IMR-90 (cell line): ENCODE measurements around the gene POU2AF2. TPM values are rescaled to one million over a fixed set of nuclear protein-coding genes. Genes with fewer than 3 reads are reported as not detected.

ENCODE experiments used
- ATAC-seq: fragments of 200-7000 bp; cut with Tn5 transposase; 2 replicates; pipeline ENCODE4 v1.9.1; 2020; ENCODE audit warnings: low read depth, mild to moderate bottlenecking, moderate library complexity
- BruUV-seq: library from RNA; stranded (reverse); fragments of 400-500 nt; replicated peaks from 2 replicates; lab custom pipeline; 2021; lab: Mats Ljungman, UMichigan
- CTCF ChIA-PET: fragments of 300-600 bp; formaldehyde crosslinking; extraction: SDS; loops from one replicate; lab custom pipeline; 2021; ENCODE audit warnings: antibody characterized with exemption; lab: Yijun Ruan, JAX
- POLR2A ChIA-PET: fragments of 300-600 bp; sonication (Branson Sonifier 250); formaldehyde crosslinking; loops from one replicate; lab custom pipeline; 2022; ENCODE audit warnings: antibody characterized with exemption; ENCODE audit not compliant: unreplicated experiment; lab: Charles Lee
- DNase-seq: peaks from one replicate; pipeline ENCODE4 v3.0.0; 2013
- H2AFZ ChIP-seq: replicated peaks from 2 replicates; pipeline ENCODE3; 2013; ENCODE audit warnings: low read length, mild to moderate bottlenecking; ENCODE audit not compliant: poor library complexity
- H2AK5ac ChIP-seq: 2 replicates; pipeline ENCODE4 v1.6.1; 2013; ENCODE audit warnings: low read depth, low read length, inconsistent platforms
- H2AK9ac ChIP-seq: replicated peaks from 2 replicates; pipeline ENCODE3; 2013; ENCODE audit warnings: mild to moderate bottlenecking, low read depth, low read length, moderate library complexity; ENCODE audit not compliant: poor library complexity
- H2BK120ac ChIP-seq: 2 replicates; pipeline ENCODE4 v1.6.1; 2013; ENCODE audit warnings: low read depth, low read length, inconsistent platforms
- H2BK15ac ChIP-seq: 3 replicates; pipeline ENCODE4 v1.6.1; 2013; ENCODE audit warnings: low read depth, low read length, inconsistent platforms
- H2BK20ac ChIP-seq: 2 replicates; pipeline ENCODE4 v1.6.1; 2013; ENCODE audit warnings: low read depth, mild to moderate bottlenecking, inconsistent platforms, low read length, moderate library complexity
- H2BK5ac ChIP-seq: 2 replicates; pipeline ENCODE4 v1.6.1; 2013; ENCODE audit warnings: mild to moderate bottlenecking, low read depth, low read length, inconsistent platforms; ENCODE audit not compliant: poor library complexity, severe bottlenecking
- H3K14ac ChIP-seq: replicated peaks from 2 replicates; pipeline ENCODE4 v1.6.1; 2013; ENCODE audit warnings: low read depth, low read length, inconsistent platforms
- H3K18ac ChIP-seq: 2 replicates; pipeline ENCODE4 v1.6.1; 2013; ENCODE audit warnings: low read depth, low read length, control low read depth
- H3K23ac ChIP-seq: 2 replicates; pipeline ENCODE4 v1.6.1; 2013; ENCODE audit warnings: low read depth, low read length, inconsistent platforms
- H3K27ac ChIP-seq: 2 replicates; pipeline ENCODE4 v1.5.1; 2013; ENCODE audit warnings: mild to moderate bottlenecking, control low read depth, low read length; ENCODE audit not compliant: insufficient read depth
- H3K27me3 ChIP-seq: 2 replicates; pipeline ENCODE4 v1.6.1; 2013; ENCODE audit warnings: low read length; ENCODE audit not compliant: control insufficient read depth, insufficient read depth
- H3K36me3 ChIP-seq: 2 replicates; pipeline ENCODE4 v1.6.1; 2013; ENCODE audit warnings: low read length, mixed read lengths; ENCODE audit not compliant: control insufficient read depth, insufficient read depth
- H3K4ac ChIP-seq: 2 replicates; pipeline ENCODE4 v1.6.1; 2013; ENCODE audit warnings: low read depth, low read length, inconsistent platforms
- H3K4me1 ChIP-seq: 2 replicates; pipeline ENCODE4 v1.6.1; 2013; ENCODE audit warnings: low read length, mixed read lengths; ENCODE audit not compliant: control insufficient read depth, insufficient read depth
- H3K4me2 ChIP-seq: 2 replicates; pipeline ENCODE4 v1.6.1; 2013; ENCODE audit warnings: low read depth, mild to moderate bottlenecking, control low read depth, low read length, moderate library complexity
- H3K4me3 ChIP-seq: 2 replicates; pipeline ENCODE4 v1.5.1; 2013; ENCODE audit warnings: low read depth, mild to moderate bottlenecking, control low read depth, low read length, moderate library complexity; ENCODE audit not compliant: insufficient read depth
- H3K56ac ChIP-seq: 2 replicates; pipeline ENCODE4 v1.6.1; 2013; ENCODE audit warnings: low read length, inconsistent platforms; ENCODE audit not compliant: insufficient read depth; ENCODE audit errors: extremely low read depth
- H3K79me1 ChIP-seq, 2 experiments: 2 replicates each; pipeline ENCODE4 v1.6.1; 2013; ENCODE audit warnings: low read length in 2 of 2, inconsistent platforms in 1 of 2, low read depth in 1 of 2
- H3K9ac ChIP-seq: 2 replicates; pipeline ENCODE4 v1.6.1; 2013; ENCODE audit warnings: low read depth, low read length, control low read depth
- H3K9me1 ChIP-seq: 2 replicates; pipeline ENCODE4 v1.6.1; 2013; ENCODE audit warnings: low read length, inconsistent platforms; ENCODE audit not compliant: insufficient read depth
- H3K9me3 ChIP-seq: 2 replicates; pipeline ENCODE4 v1.6.1; 2013; ENCODE audit warnings: low read length; ENCODE audit not compliant: control insufficient read depth, insufficient read depth
- H4K20me1 ChIP-seq: 2 replicates; pipeline ENCODE4 v1.6.1; 2013; ENCODE audit warnings: low read length, inconsistent platforms; ENCODE audit not compliant: insufficient read depth
- H4K5ac ChIP-seq: 2 replicates; pipeline ENCODE4 v1.6.1; 2013; ENCODE audit warnings: mild to moderate bottlenecking, low read depth, low read length, control low read depth
- H4K8ac ChIP-seq, 2 experiments: 2 replicates each; pipeline ENCODE4 v1.6.1; 2013; ENCODE audit warnings: low read depth in 2 of 2, low read length in 2 of 2, control low read depth in 1 of 2, inconsistent platforms in 1 of 2
- H4K91ac ChIP-seq: 2 replicates; pipeline ENCODE4 v1.6.1; 2013; ENCODE audit warnings: low read depth, low read length, inconsistent platforms; ENCODE audit not compliant: insufficient read depth
- BHLHE40 ChIP-seq: fragments of 150-350 bp; IDR thresholded peaks from 2 replicates; pipeline ENCODE4 v1.6.1; 2016; ENCODE audit warnings: mild to moderate bottlenecking, low read depth, low read length
- CEBPB ChIP-seq: IDR thresholded peaks from 2 replicates; pipeline ENCODE4 v1.6.1; 2012; ENCODE audit warnings: low read depth, low read length, improper control_type of control experiment
- CHD1 ChIP-seq: IDR thresholded peaks from 2 replicates; pipeline ENCODE4 v1.6.1; 2012; ENCODE audit warnings: low read depth, low read length, improper control_type of control experiment
- ELK1 ChIP-seq: fragments of 150-350 bp; IDR thresholded peaks from 2 replicates; pipeline ENCODE4 v1.6.1; 2016; ENCODE audit warnings: low read depth, mild to moderate bottlenecking, low read length, moderate library complexity, borderline replicate concordance
- FOS ChIP-seq: fragments of 150-350 bp; IDR thresholded peaks from 2 replicates; pipeline ENCODE4 v1.6.1; 2016; ENCODE audit warnings: low read depth, low read length
- MAFK ChIP-seq: IDR thresholded peaks from 2 replicates; pipeline ENCODE4 v1.6.1; 2012; ENCODE audit warnings: low read depth, low read length, improper control_type of control experiment
- MAZ ChIP-seq: IDR thresholded peaks from 2 replicates; pipeline ENCODE4 v1.6.1; 2012; ENCODE audit warnings: low read depth, mild to moderate bottlenecking, low read length, improper control_type of control experiment, moderate library complexity, borderline replicate concordance
- MXI1 ChIP-seq: IDR thresholded peaks from 2 replicates; pipeline ENCODE4 v1.6.1; 2012; ENCODE audit warnings: low read depth, mild to moderate bottlenecking, low read length, moderate library complexity, borderline replicate concordance
- NFE2L2 ChIP-seq: fragments of 150-350 bp; IDR thresholded peaks from 2 replicates; pipeline ENCODE4 v1.6.1; 2016; ENCODE audit warnings: low read depth, mild to moderate bottlenecking, low read length
- POLR2A ChIP-seq: IDR thresholded peaks from 2 replicates; pipeline ENCODE4 v1.6.1; 2012; ENCODE audit warnings: mild to moderate bottlenecking, low read depth, low read length
- RAD21 ChIP-seq: IDR thresholded peaks from 2 replicates; pipeline ENCODE4 v1.6.1; 2012; ENCODE audit warnings: low read length, improper control_type of control experiment
- RCOR1 ChIP-seq: IDR thresholded peaks from 2 replicates; pipeline ENCODE4 v1.6.1; 2012; ENCODE audit warnings: mild to moderate bottlenecking, low read length, improper control_type of control experiment; ENCODE audit not compliant: insufficient replicate concordance
- RFX5 ChIP-seq: IDR thresholded peaks from 2 replicates; pipeline ENCODE4 v1.8.0; 2012; ENCODE audit warnings: low read depth, mild to moderate bottlenecking, low read length, moderate library complexity
- SMC3 ChIP-seq: fragments of 150-350 bp; IDR thresholded peaks from 2 replicates; pipeline ENCODE4 v1.6.1; 2016; ENCODE audit warnings: low read depth, mild to moderate bottlenecking, antibody characterized with exemption, low read length, moderate library complexity
- WGBS, 2 experiments: methylation state at CpG; one replicate each; pipeline versions ENCODE4 v1.1.5 to v1.1.7; 2013; ENCODE audit warnings: missing lambda C conversion rate in 2 of 2; ENCODE audit not compliant: insufficient read length in 1 of 2; ENCODE audit errors: extremely low coverage in 2 of 2; 5-methylcytosine and 5-hydroxymethylcytosine counted together
- dilution Hi-C: fragments of 300-500 bp; cut with HindIII; formaldehyde crosslinking; loops from one replicate; pipeline ENCODE4 v1.14.3; 2018; ENCODE audit warnings: low sequenced_read_pairs; ENCODE audit not compliant: unreplicated experiment
- in situ Hi-C: fragments of 300-500 bp; cut with MboI; formaldehyde crosslinking; loops from 3 replicates; pipeline ENCODE4 v1.14.3; 2019; ENCODE audit warnings: low sequenced_read_pairs, inconsistent platforms, mixed read lengths
- intact Hi-C: fragments of 100-400 bp; cut with micrococcal nuclease; formaldehyde crosslinking; loops from 2 replicates; pipeline ENCODE4 v1.10.0; 2022
- polyA plus RNA-seq, 3 experiments: library from polyadenylated mRNA; depleted of rRNA; stranded (reverse); fragments of >200 nt; gene quantifications; 2 replicates each; pipeline ENCODE4 v1.2.3, GENCODE V29; 2012; ENCODE audit warnings: low replicate concordance in 1 of 3
- total RNA-seq: library from RNA; depleted of rRNA; stranded (reverse); fragments of >200 nt; gene quantifications from 2 replicates; pipeline ENCODE4 v1.2.3, GENCODE V29; 2012
- TF ChIP-seq, protein P1 (sequence below): fragments of 150-350 bp; IDR thresholded peaks from 2 replicates; pipeline ENCODE4 v1.6.1; 2017; ENCODE audit warnings: mild to moderate bottlenecking, antibody characterized with exemption, low read length, low read depth
- TF ChIP-seq, protein P2 (sequence below): conservative IDR thresholded peaks from 2 replicates; pipeline ENCODE4 v1.5.1; 2012; ENCODE audit warnings: mild to moderate bottlenecking, low read depth, low read length, improper control_type of control experiment

POU2AF2 gene
- total and polyA plus RNA-seq, 2 of the 4 experiments (the other 2 are of a cell fraction), result not detected

- Histone ChIP-seq H3K56ac (no peak overlapping the region), H2AFZ (no peak overlapping the region), H4K20me1 (no peaks in the 10 kb centered on the region), H3K4ac (no peak overlapping the region; the same call in 1 of the 2 replicates), H3K27me3 (no peaks in the 10 kb centered on the region), H4K8ac (no peak overlapping the region), H3K36me3 (no peaks in the 10 kb centered on the region), H2BK15ac (no peak overlapping the region), H2BK20ac (no peak overlapping the region; the same call in 1 of the 2 replicates), H3K4me3 (no peak overlapping the region), H3K4me2 (no peak overlapping the region), H3K9me3 (no peaks in the 10 kb centered on the region), H2BK120ac (no peak overlapping the region), H3K23ac (no peak overlapping the region), H3K18ac (no peak overlapping the region), H4K91ac (no peak overlapping the region), H4K5ac (no peak overlapping the region), H3K9ac (no peak overlapping the region), H2BK5ac (no peak overlapping the region), H2AK5ac (no peak overlapping the region), H3K4me1 (peaks cover 6% of the 10 kb centered on the region), H3K9me1 (peaks cover 5% of the 10 kb centered on the region; the same call in 1 of the 2 replicates), H3K79me1 (no peaks in the 10 kb centered on the region), H2AK9ac (no peak overlapping the region), H3K14ac (no peak overlapping the region), H3K27ac (no peak overlapping the region)
- no CpG with 5 or more reads among the region's 4 CpGs for WGBS, 2 experiments
- in situ Hi-C loops (no loop called here), dilution Hi-C loops (no loop called here), intact Hi-C loops (no loop called here)
- no peak for DNase-seq
- BruUV-seq, result no TSS peak
- TF ChIP-seq BHLHE40 (no peak), CHD1 (no peak), MXI1 (no peak), RCOR1 (no peak), CEBPB (no peak), POLR2A (no peak), MAZ (no peak), SMC3 (no peak), ELK1 (no peak), RFX5 (no peak), MAFK (no peak), FOS (no peak), NFE2L2 (no peak), RAD21 (no peak)
- TF ChIP-seq, protein P1, sequence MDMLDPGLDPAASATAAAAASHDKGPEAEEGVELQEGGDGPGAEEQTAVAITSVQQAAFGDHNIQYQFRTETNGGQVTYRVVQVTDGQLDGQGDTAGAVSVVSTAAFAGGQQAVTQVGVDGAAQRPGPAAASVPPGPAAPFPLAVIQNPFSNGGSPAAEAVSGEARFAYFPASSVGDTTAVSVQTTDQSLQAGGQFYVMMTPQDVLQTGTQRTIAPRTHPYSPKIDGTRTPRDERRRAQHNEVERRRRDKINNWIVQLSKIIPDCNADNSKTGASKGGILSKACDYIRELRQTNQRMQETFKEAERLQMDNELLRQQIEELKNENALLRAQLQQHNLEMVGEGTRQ, result no peak
- TF ChIP-seq, protein P2, sequence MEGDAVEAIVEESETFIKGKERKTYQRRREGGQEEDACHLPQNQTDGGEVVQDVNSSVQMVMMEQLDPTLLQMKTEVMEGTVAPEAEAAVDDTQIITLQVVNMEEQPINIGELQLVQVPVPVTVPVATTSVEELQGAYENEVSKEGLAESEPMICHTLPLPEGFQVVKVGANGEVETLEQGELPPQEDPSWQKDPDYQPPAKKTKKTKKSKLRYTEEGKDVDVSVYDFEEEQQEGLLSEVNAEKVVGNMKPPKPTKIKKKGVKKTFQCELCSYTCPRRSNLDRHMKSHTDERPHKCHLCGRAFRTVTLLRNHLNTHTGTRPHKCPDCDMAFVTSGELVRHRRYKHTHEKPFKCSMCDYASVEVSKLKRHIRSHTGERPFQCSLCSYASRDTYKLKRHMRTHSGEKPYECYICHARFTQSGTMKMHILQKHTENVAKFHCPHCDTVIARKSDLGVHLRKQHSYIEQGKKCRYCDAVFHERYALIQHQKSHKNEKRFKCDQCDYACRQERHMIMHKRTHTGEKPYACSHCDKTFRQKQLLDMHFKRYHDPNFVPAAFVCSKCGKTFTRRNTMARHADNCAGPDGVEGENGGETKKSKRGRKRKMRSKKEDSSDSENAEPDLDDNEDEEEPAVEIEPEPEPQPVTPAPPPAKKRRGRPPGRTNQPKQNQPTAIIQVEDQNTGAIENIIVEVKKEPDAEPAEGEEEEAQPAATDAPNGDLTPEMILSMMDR, result no peak
- ChIA-PET CTCF (no interaction called here), POLR2A (no interaction called here)
- no peak for ATAC-seq
These were observed 81.3 kb downstream of the POU2AF2 start for GRCh38 chr11:111326824-111327223.
